Stimulated activated naive CD8-positive, alpha-beta T cell treated with anti-CD3 and anti-CD28 coated beads, Interleukin-15, Interleukin-2, amounts not matched to agents 100 ng/mL and 50 ng/mL, for 24 hours (primary cell): ENCODE data around the gene STAG1.
"Not testable (repeated sequence)": the region's sequence is repeated elsewhere in the genome, so short reads cannot be mapped to it uniquely, and the experiment has no call there.

ENCODE experiments used
- H3K27ac Mint-ChIP-seq: one replicate; pipeline ENCODE4 v1.8.0; 2021; ENCODE audit warnings: mild to moderate bottlenecking, mixed read lengths
- H3K27me3 Mint-ChIP-seq: one replicate; pipeline ENCODE4 v1.8.0; 2021; ENCODE audit warnings: mixed read lengths
- H3K36me3 Mint-ChIP-seq: one replicate; pipeline ENCODE4 v1.8.0; 2021; ENCODE audit warnings: low read depth, mixed read lengths
- H3K4me1 Mint-ChIP-seq: one replicate; pipeline ENCODE4 v1.8.0; 2021; ENCODE audit warnings: low read depth, mixed read lengths
- H3K4me3 Mint-ChIP-seq: one replicate; pipeline ENCODE4 v1.8.0; 2021; ENCODE audit warnings: mild to moderate bottlenecking, mixed read lengths
- H3K9me3 Mint-ChIP-seq: one replicate; pipeline ENCODE4 v1.8.0; 2021; ENCODE audit warnings: mixed read lengths

Gene STAG1

DNA sequence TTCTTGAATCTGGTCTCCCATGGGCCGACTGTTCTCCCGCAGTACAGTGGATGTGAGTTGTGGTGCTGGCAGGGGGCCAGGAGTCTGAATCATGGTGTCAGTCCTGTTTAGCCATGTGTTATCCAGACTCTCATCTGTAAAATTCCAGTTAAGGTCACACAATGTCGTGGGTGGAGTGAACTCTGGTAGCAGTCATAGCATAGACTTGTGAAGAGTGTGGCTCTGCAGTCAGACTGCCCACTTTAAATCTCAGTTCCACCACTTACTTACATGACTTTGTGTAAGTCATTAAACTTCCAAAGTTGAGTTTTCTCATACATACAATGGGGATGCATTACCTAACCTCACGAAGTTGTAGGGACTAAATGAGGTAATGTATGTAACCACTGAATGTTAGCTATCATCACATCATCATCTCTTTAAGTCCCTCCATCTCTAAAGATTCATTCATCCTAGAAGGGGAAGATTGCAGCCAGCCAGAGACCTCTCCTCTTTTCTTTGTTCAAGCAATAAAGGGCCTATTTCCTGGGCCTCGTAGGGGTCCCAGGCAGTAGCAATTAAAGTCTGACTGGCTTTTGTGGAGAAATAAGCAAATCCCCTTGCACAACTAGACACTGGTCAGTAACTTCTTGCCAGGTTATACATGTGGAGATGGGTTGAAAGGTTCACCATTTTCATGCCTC is 408.2 kb downstream of the STAG1 start:
- H3K27me3 Mint-ChIP-seq, result no peaks in the 10 kb centered on the region
- H3K36me3 Mint-ChIP-seq, result peaks cover 63% of the 10 kb centered on the region
- peak overlapping the region; percentile 65 for H3K27ac Mint-ChIP-seq
- H3K4me1 Mint-ChIP-seq, result no peaks in the 10 kb centered on the region
- no peaks in the 10 kb centered on the region for H3K9me3 Mint-ChIP-seq
- no peak overlapping the region for H3K4me3 Mint-ChIP-seq

GRCh38 chr3:136343446-136343845 is 408.7 kb downstream of the STAG1 start:
- H3K27ac Mint-ChIP-seq, result no peak overlapping the region
- H3K9me3 Mint-ChIP-seq, result no peaks in the 10 kb centered on the region
- no peaks in the 10 kb centered on the region for H3K27me3 Mint-ChIP-seq
- H3K4me3 Mint-ChIP-seq, result no peak overlapping the region
- H3K4me1 Mint-ChIP-seq, result no peaks in the 10 kb centered on the region
- H3K36me3 Mint-ChIP-seq, result peaks cover 63% of the 10 kb centered on the region

- peaks cover 4% of the 10 kb centered on the region for H3K4me1 Mint-ChIP-seq
- no peaks in the 10 kb centered on the region for H3K9me3 Mint-ChIP-seq
- peaks cover 78% of the 10 kb centered on the region for H3K36me3 Mint-ChIP-seq
- H3K4me3 Mint-ChIP-seq, result no peak overlapping the region
- H3K27me3 Mint-ChIP-seq, result no peaks in the 10 kb centered on the region
- no peak overlapping the region for H3K27ac Mint-ChIP-seq
Observed at GRCh38 chr3:136336329-136337100, 415.7 kb downstream of the STAG1 start.

DNA sequence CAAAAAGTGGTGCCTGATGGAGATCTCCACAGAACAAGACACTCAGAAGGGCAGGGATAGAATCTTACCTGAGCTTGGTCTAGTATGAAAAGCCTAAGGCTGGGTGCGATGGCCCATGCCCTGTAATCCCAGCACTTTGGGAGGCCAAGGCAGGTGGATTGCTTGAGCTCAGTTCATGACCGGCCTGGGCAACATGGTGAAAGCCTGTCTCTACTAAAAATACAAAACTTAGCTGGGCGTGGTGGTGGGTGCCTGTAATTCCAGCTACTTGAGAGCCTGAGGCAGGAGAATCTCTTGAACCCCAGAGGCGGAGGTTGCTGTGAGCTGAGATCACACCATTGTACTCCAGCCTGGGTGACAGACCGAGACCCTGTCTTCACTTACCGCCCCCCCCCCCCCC is 417.5 kb downstream of the STAG1 start:
- not testable (repeated sequence) for H3K4me3 Mint-ChIP-seq, H3K4me1 Mint-ChIP-seq, H3K9me3 Mint-ChIP-seq, H3K27me3 Mint-ChIP-seq
- peak overlapping the region; percentile 65 for H3K27ac Mint-ChIP-seq
- peaks cover 74% of the 10 kb centered on the region for H3K36me3 Mint-ChIP-seq

DNA sequence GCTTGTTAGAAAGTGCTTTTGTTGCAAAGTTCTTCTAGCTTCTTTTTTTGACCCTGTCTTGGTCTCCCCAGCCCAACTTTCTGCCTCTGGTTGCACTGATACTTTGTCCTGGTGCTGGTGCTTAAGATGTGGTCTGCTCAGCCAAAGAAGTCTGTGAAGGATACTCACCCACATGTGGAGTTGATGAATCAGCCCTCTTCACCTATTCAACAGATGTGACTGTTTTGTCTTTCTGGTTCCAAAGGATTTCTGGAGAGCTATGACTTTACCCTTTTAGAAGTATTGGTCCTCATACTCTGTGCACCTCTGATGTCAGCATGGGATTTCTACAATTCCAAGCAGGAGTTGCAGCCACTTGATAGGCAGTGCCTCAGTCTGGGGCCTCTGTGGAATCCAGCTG is 418.0 kb downstream of the STAG1 start:
- Mint-ChIP-seq H3K4me3 (no peak overlapping the region), H3K9me3 (no peaks in the 10 kb centered on the region), H3K4me1 (peaks cover 9% of the 10 kb centered on the region), H3K36me3 (peaks cover 75% of the 10 kb centered on the region), H3K27me3 (no peaks in the 10 kb centered on the region), H3K27ac (peak overlapping the region; percentile 65)

- Mint-ChIP-seq H3K27me3 (no peaks in the 10 kb centered on the region), H3K36me3 (peaks cover 79% of the 10 kb centered on the region), H3K4me1 (peaks cover 9% of the 10 kb centered on the region), H3K4me3 (no peak overlapping the region), H3K9me3 (no peaks in the 10 kb centered on the region), H3K27ac (no peak overlapping the region)
Observed at GRCh38 chr3:136332776-136333175, 419.4 kb downstream of the STAG1 start.

DNA sequence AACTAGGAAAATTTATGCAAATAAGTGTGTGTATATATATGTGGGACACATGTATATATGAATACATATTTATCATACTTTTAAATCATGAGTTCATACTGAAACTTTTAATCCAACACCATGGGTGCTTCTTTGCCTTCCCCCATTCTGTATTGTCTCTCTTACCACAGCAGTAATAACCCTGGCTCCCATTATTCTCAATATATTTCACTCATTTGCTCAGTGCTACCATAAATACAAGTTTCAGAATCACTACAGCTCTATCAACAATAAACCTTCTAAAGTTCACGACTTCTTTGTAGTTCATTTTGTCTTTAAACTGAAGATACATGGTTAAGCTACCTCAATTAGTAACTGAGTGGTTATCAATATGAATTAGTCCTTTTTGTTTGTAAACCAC is 419.9 kb downstream of the STAG1 start:
- Mint-ChIP-seq H3K9me3 (no peaks in the 10 kb centered on the region), H3K4me3 (no peak overlapping the region), H3K36me3 (peaks cover 74% of the 10 kb centered on the region), H3K27ac (no peak overlapping the region), H3K4me1 (peaks cover 9% of the 10 kb centered on the region), H3K27me3 (no peaks in the 10 kb centered on the region)

- peaks cover 72% of the 10 kb centered on the region for H3K36me3 Mint-ChIP-seq
- peaks cover 9% of the 10 kb centered on the region for H3K4me1 Mint-ChIP-seq
- no peaks in the 10 kb centered on the region for H3K27me3 Mint-ChIP-seq
- no peaks in the 10 kb centered on the region for H3K9me3 Mint-ChIP-seq
- H3K27ac Mint-ChIP-seq, result no peak overlapping the region
- H3K4me3 Mint-ChIP-seq, result no peak overlapping the region
Observed at GRCh38 chr3:136330900-136331299, 421.3 kb downstream of the STAG1 start.

DNA sequence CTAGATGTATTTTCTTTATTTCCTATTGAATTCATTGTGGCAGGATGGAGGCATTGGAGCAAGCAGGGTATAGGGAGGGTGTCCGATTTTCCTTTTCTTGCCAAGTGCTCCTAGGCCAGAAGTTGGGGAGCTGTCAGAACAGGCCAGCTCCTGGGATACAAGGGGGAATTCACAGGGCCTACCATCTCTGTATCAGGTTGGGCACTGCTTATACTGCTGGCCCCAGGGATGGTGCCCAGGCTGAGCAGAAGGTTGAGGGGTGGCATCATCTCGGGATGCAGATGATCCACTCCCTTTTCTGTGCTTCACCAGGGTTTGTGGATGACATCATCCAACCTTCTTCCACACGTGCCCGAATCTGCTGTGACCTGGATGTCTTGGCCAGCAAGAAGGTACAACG is 422.6 kb downstream of the STAG1 start:
- Mint-ChIP-seq H3K9me3 (no peaks in the 10 kb centered on the region), H3K27ac (no peak overlapping the region), H3K4me1 (peaks cover 9% of the 10 kb centered on the region), H3K27me3 (no peaks in the 10 kb centered on the region), H3K4me3 (no peak overlapping the region), H3K36me3 (peaks cover 72% of the 10 kb centered on the region)

GRCh38 chr3:136327671-136328070 is 424.5 kb downstream of the STAG1 start:
- Mint-ChIP-seq H3K4me3 (no peak overlapping the region), H3K36me3 (peaks cover 77% of the 10 kb centered on the region), H3K9me3 (peaks cover 16% of the 10 kb centered on the region), H3K27ac (no peak overlapping the region), H3K4me1 (peaks cover 9% of the 10 kb centered on the region), H3K27me3 (no peaks in the 10 kb centered on the region)

- Mint-ChIP-seq H3K9me3 (peaks cover 24% of the 10 kb centered on the region), H3K36me3 (peaks cover 81% of the 10 kb centered on the region), H3K4me3 (no peak overlapping the region), H3K4me1 (peaks cover 5% of the 10 kb centered on the region), H3K27me3 (no peaks in the 10 kb centered on the region), H3K27ac (no peak overlapping the region)
Observed at GRCh38 chr3:136326316-136326715, 425.9 kb downstream of the STAG1 start.

DNA sequence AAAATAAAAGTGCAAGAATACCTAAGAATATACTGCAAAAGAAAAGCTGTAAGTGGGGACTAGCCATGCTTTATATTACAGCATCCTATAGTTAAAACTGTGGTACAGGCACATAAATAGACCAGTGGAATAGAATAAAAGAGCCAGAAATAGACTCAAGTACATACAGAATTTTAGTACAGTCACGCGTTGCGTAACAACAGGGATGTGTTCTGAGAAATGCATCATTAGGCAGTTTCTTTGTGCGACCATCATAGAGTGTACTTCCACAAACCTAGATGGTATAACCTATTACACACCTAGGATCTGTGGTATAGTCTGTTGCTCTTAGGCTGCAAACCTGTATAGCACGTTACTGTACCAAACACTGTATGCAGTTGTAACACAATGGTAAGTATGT is 440.2 kb downstream of the STAG1 start:
- H3K27ac Mint-ChIP-seq, result no peak overlapping the region

GRCh38 chr3:136311261-136311660 is 440.9 kb downstream of the STAG1 start:
- no peak overlapping the region for H3K4me3 Mint-ChIP-seq
- no peak overlapping the region for H3K27ac Mint-ChIP-seq
- peaks cover 32% of the 10 kb centered on the region for H3K36me3 Mint-ChIP-seq
- H3K9me3 Mint-ChIP-seq, result no peaks in the 10 kb centered on the region
- no peaks in the 10 kb centered on the region for H3K27me3 Mint-ChIP-seq
- no peaks in the 10 kb centered on the region for H3K4me1 Mint-ChIP-seq

More for the DNA sequence above, 440.2 kb downstream of the STAG1 start:
- H3K4me1 Mint-ChIP-seq, result no peaks in the 10 kb centered on the region
- H3K4me3 Mint-ChIP-seq, result no peak overlapping the region
- no peaks in the 10 kb centered on the region for H3K9me3 Mint-ChIP-seq
- peaks cover 35% of the 10 kb centered on the region for H3K36me3 Mint-ChIP-seq
- no peaks in the 10 kb centered on the region for H3K27me3 Mint-ChIP-seq

DNA sequence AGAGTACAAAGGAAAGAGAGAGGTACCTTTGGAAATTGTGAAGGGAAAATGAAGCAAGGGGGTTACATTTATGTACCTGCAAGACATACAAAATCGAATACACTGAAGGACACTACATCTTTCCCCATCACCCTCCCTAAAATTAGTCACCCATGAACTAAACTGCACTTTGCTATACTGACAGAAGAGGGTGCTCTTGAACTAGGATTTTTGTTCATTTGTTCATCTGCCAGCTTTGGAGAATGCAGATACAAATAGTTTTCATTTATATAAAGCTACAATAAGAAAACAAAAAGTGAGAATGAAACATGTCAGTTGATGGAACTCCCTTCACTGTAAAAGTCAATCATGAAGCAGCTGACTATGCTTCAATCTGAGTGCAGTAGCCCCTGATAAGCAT is 446.3 kb downstream of the STAG1 start:
- Mint-ChIP-seq H3K4me3 (no peak overlapping the region), H3K27me3 (no peaks in the 10 kb centered on the region), H3K36me3 (peaks cover 44% of the 10 kb centered on the region), H3K9me3 (no peaks in the 10 kb centered on the region), H3K4me1 (no peaks in the 10 kb centered on the region), H3K27ac (no peak overlapping the region)

- Mint-ChIP-seq H3K27ac (no peak overlapping the region), H3K4me3 (no peak overlapping the region), H3K36me3 (peaks cover 56% of the 10 kb centered on the region), H3K9me3 (no peaks in the 10 kb centered on the region), H3K27me3 (no peaks in the 10 kb centered on the region), H3K4me1 (no peaks in the 10 kb centered on the region)
Observed at GRCh38 chr3:136300444-136300843, 451.7 kb downstream of the STAG1 start.

DNA sequence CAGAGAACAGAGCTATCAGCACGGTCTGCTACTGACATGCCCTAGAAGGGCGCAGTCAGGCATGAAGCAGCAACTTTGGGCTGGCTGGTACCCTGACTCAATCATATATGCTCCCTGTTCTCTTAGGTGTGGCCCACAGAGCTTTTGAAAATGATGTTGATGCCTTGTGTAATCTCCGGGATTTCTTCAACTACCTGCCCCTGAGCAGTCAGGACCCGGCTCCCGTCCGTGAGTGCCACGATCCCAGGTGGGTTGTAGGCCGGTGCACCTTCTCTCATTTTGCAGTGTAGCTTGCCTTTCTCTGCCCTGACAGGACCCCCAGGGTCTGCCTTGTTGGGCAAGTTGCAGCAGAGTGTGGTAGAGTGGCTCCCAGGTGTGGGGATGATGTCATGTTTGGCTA is 454.4 kb downstream of the STAG1 start:
- Mint-ChIP-seq H3K4me3 (no peak overlapping the region), H3K27me3 (no peaks in the 10 kb centered on the region), H3K36me3 (peaks cover 72% of the 10 kb centered on the region), H3K4me1 (no peaks in the 10 kb centered on the region), H3K27ac (no peak overlapping the region), H3K9me3 (no peaks in the 10 kb centered on the region)
